Measurements from ENCODE around the gene TTC7B.
"Not testable (repeated sequence)": the region's sequence is repeated elsewhere in the genome, so short reads cannot be mapped to it uniquely, and the experiment has no call there.

The TTC7B gene, protein sequence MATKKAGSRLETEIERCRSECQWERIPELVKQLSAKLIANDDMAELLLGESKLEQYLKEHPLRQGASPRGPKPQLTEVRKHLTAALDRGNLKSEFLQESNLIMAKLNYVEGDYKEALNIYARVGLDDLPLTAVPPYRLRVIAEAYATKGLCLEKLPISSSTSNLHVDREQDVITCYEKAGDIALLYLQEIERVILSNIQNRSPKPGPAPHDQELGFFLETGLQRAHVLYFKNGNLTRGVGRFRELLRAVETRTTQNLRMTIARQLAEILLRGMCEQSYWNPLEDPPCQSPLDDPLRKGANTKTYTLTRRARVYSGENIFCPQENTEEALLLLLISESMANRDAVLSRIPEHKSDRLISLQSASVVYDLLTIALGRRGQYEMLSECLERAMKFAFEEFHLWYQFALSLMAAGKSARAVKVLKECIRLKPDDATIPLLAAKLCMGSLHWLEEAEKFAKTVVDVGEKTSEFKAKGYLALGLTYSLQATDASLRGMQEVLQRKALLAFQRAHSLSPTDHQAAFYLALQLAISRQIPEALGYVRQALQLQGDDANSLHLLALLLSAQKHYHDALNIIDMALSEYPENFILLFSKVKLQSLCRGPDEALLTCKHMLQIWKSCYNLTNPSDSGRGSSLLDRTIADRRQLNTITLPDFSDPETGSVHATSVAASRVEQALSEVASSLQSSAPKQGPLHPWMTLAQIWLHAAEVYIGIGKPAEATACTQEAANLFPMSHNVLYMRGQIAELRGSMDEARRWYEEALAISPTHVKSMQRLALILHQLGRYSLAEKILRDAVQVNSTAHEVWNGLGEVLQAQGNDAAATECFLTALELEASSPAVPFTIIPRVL

DNA sequence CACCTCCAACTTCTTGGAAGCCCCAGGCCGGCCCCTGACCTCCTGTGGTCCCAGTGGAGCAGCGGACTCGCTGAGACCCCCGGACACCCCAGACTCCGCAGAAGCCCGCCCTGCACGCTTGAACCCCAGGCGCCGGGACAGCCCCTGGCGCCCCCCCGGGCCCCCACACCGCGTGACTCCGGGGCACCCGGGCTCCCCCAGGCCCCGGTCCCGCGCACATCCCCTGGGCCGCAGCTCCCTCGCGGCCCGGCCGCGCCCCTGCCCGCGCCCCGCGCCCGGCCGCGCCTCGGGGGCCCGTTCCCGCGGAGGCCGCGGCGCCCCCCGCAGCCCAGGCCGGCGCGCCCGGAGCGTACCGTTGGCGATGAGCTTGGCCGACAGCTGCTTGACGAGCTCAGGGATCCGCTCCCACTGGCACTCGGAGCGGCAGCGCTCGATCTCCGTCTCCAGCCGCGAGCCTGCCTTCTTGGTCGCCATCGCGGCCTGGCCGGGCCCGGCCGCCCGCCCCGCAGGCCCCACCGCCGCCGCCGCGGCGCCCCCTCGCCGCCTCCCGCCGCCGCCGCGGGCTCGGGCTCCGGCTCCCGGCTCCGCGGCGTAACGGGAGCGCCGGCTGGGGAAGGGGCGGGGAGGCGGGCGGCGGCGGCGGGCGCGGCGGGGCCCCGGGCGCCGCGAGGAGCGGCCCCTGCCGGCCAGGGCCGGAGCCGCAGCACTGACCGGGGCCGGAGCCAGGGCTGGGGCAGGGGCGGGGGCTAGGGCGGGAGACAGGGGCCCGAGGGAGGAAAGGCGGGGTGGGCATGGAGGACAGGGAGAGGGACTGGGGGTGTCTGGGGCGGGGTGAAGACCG, at the start of gene TTC7B:
TSS of gene TTC7B (minus strand) at position 609 of the 841 bp plus-strand sequence. CDS start at position 474, 135 bp downstream.
- DNase-seq: peak; percentile 29

- no peak for DNase-seq
These were observed 48.5 kb upstream of the TTC7B start for GRCh38 chr14:90864741-90865140.

DNA sequence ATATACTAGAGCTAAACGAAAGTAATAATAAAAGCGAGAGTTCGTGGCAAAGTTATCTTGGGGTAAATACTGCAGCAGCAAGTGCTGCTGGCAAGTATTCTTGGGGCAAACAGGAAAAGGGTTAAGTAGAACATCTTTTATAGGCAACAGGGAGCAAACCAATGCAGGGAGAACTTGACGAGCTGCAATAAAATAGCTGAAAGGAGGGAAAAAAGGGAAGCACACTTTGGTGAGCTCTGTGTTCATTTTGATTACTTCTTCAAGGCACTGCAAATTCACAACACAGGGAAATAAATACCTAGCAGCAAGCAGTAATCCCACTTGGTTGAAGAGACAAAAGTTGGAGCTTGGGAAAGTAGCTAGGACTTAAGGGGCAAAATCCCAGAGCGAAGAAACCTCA, 42.3 kb upstream of the TTC7B start:
- no peak for DNase-seq

DNA sequence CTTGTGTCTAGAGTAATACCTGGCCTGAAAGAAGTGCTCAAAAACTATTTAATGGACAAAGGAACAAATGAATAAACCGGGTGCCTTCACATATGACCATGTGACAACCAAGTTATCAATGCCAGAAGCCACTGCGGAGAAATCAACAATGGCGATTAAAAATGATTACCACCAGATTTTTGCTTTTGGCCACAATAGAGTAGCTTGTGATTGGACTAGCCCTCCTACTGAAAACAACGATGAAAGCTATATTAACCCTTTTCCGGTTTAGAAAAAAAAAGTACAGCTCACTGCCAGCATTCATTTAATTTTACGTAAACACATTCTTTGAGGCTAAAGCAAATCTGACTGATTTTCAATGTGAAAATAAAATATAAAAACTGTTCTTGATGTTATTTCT, 41.6 kb upstream of the TTC7B start:
- no peak for DNase-seq

GRCh38 chr14:90856115-90856514, 39.9 kb upstream of the TTC7B start:
- DNase-seq: not testable (repeated sequence)

GRCh38 chr14:90853116-90853515, 36.9 kb upstream of the TTC7B start:
- DNase-seq: no peak

- DNase-seq: no peak
These were observed 35.3 kb upstream of the TTC7B start for GRCh38 chr14:90851327-90852036.

GRCh38 chr14:90850487-90850886, 34.3 kb upstream of the TTC7B start:
- DNase-seq: no peak

GRCh38 chr14:90849787-90850444, 33.7 kb upstream of the TTC7B start:
- DNase-seq: no peak

DNA sequence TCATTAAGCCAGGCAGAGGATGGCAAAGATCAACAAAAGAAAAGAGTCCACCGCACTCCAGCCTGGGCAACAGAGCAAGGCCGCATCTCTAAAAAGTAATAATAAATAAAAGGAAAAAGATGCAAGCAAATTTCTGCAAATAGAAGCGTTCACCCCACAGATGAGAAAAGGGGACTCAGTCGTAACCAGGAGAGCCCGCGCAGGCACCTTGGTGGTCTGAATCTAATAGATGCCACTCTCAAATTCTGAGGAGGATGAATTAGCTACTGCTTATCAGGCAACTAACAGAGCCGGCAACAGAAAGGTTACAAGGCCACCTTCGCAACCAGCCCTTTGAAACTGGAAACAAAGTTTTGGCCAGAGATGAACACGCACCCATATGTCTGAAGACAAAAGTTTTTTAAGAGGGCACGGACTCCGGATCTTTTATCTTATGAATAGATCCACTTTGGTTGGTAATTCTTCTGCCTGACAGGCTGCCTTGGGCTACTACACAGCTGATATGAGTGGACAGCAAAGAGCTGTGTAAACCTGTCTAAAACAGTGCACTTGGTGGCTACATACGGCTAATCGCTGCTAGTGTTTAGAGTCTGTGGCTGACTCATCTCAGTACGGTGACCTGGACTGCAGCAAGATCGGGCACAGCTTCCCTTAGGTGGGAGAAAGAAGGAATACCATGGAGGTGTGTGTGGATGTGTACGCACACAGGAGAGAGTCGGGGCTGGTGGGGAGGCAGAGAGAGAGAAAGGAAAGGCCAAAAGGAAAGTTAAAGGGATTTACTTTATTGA, 32.9 kb upstream of the TTC7B start:
- DNase-seq: no peak

DNA sequence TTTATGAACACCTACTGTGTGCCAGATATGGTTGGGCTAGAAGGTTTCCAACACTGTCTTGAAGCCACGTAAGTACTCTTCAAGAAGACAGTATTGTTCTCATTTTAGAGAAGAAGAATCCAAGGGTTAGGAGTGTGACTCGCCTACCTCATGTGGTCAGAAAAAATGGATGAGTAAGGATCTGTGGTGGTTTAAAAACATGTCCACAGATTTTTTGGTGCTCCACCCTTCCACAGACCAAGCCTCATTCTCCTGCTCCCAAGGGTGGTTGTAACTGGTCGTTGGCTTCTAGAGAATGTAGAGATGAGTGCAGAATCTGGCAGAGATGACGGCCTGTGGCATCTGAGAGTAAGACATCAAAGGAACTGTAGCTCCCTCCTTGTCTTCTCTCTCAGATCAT, 30.3 kb upstream of the TTC7B start:
- DNase-seq: no peak

DNA sequence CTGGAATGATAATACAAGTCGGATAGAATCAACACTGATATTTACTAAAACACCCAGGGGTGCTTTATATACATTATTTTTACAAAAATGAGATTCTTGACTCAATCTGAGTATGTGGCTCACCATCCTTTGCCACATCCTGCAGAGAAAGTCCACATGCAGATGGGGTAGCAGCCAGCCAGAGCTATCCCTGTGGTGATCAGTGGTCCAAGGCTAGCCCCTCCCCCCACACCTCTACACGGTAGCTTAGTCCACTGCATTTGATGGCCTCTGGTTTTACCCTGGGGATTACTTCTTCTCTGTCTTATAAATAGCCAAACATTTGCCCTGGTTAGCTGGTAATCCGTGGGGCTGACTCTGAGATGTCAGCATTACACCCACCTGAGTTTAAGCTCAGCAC, 28.1 kb upstream of the TTC7B start:
- DNase-seq: no peak

DNA sequence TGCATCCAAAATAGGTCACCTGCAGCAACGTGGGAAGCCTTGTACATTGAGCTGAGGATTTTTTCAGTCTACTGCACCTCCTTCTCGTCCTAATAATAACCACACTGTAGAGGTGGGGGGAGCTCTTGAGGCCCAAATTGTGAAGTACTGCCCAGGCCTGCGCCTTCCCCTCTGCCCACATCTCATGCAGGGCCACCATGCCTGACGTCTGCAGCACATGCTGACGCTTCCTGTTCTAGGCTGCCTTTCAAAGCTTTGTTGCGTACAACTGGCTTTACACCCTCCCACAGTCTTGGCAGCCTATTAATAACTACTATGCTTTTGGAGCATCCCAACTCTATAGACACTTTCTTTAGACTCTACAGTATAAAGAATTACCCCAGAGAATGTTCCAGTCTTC, 26.5 kb upstream of the TTC7B start:
- DNase-seq: no peak

DNA sequence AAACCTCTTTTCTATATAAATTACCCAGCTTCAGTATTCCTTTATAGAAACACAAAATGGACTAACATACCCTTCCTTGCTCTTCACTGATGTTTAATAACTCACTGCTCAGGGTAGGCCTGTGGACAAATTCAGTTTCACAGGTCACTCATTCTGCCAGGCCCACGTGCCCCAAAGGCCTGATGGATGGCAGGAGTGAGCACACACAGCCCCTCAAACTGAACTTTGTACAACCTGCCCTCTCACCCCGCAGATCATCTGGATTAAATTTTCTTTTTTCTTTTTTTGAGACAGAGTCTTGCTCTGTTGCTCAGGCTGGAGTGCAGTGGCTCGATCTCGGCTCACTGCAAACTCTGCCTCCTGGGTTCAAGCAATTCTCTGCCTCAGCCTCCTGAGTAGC, 24.4 kb upstream of the TTC7B start:
- DNase-seq: not testable (repeated sequence)

DNA sequence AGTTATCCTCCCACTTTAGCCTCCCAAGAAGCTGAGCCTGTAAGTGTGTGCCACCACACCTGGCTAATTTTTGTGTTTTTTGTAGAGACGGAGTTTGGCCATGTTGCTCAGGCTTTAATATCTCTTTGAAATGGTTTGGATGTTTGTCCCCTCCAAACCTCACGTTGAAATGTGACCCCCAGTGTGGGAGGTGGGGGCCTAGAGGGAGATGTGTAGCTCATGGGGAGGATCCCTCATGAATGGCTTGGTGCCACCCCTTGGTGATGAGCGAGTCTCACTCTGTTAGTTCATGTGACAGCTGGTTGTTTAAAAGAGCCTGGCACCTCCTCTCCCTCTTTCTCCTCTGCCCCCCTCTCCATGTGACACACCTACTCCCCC, 23.6 kb upstream of the TTC7B start:
- DNase-seq: no peak

GRCh38 chr14:90839024-90839888, 23.0 kb upstream of the TTC7B start:
- DNase-seq: no peak

DNA sequence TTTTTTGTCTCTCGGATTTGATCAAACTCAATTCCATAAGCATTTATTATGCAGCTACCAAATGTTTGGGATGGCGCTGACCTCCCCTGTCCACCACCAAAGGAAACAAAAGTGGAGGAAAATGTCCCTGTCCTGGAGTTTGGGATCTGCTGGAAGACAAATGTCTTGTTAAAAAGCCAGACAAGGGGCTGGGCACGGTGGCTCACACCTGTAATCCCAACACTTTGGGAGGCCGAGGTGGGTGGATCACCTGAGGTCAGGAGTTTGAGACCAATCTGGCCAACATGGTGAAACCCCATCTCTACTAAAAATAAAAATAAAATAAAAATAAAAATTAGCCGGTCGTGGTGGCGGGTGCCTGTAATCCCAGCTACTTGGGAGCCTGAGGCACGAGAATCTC, 22.3 kb upstream of the TTC7B start:
- not testable (repeated sequence) for DNase-seq

GRCh38 chr14:90837355-90837754, 21.1 kb upstream of the TTC7B start:
- no peak for DNase-seq

DNA sequence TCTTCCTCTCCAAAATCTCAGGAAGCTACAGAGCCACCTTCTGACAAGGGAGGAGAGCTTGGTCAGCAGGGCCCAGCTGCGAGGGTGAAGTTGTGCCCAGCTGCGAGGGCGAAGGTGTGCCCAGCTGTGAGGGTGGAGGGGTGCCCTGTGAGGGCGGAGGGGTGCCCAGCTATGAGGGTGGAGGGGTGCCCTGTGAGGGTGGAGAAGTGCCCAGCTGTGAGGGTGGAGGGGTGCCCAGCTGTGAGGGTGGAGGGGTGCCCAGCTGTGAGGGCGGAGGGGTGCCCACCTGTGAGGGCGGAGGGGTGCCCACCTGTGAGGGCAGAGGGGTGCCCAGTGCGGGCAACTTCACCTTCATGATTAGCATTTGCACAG, 20.4 kb upstream of the TTC7B start:
- DNase-seq: no peak

GRCh38 chr14:90831821-90832220, 15.6 kb upstream of the TTC7B start:
- no peak for DNase-seq
